22Rv1 (cell line): Measurements from ENCODE around the gene ZBTB18.

Experiments
- H3K27ac ChIP-seq: fragments of 450-650 bp; 2 replicates; pipeline ENCODE4 v1.5.1; 2017
- ZFX ChIP-seq: fragments of 450-650 bp; IDR thresholded peaks from 2 replicates; pipeline ENCODE4 v1.6.1; 2017; ENCODE audit warnings: antibody characterized with exemption, borderline replicate concordance
- TF ChIP-seq, protein P1 (sequence below): fragments of 450-650 bp; IDR thresholded peaks from 2 replicates; pipeline ENCODE4 v1.5.1; 2017; ENCODE audit warnings: mild to moderate bottlenecking

ZBTB18 gene

DNA sequence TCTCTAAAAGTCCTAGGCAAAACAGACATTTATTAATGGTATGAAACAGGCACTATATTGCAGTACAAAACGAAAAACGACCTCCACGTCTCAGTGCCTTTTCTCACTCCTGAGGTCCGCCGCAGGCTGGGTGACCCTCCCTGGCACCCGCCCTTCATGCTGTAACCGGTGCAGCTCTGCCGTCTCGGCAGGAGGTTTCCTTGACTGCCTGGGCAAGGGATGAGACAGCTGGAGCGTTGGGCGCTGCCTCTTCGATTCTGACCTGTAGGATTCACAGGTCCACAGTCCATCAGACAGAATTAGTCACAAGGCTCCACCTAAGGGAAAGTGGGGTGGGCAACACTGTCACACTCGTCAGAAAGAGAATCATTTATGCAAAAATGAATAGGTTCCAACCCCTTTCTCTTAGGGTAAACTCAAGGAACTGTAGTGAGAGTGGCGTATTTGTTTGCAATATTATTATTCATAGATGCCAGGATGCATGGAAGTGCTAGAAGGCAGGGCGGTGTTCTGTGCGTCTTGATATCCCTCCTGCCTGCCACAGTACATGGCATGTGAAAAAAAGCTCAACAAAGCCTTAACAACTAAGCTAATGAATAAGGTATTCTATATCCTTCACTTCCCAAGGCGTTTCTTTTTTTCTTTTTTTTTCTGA lies 23.5 kb upstream of the ZBTB18 start:
- TF ChIP-seq ZFX: no peak
- TF ChIP-seq, protein P1, sequence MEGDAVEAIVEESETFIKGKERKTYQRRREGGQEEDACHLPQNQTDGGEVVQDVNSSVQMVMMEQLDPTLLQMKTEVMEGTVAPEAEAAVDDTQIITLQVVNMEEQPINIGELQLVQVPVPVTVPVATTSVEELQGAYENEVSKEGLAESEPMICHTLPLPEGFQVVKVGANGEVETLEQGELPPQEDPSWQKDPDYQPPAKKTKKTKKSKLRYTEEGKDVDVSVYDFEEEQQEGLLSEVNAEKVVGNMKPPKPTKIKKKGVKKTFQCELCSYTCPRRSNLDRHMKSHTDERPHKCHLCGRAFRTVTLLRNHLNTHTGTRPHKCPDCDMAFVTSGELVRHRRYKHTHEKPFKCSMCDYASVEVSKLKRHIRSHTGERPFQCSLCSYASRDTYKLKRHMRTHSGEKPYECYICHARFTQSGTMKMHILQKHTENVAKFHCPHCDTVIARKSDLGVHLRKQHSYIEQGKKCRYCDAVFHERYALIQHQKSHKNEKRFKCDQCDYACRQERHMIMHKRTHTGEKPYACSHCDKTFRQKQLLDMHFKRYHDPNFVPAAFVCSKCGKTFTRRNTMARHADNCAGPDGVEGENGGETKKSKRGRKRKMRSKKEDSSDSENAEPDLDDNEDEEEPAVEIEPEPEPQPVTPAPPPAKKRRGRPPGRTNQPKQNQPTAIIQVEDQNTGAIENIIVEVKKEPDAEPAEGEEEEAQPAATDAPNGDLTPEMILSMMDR: no peak
- H3K27ac ChIP-seq: no peak overlapping the region

DNA sequence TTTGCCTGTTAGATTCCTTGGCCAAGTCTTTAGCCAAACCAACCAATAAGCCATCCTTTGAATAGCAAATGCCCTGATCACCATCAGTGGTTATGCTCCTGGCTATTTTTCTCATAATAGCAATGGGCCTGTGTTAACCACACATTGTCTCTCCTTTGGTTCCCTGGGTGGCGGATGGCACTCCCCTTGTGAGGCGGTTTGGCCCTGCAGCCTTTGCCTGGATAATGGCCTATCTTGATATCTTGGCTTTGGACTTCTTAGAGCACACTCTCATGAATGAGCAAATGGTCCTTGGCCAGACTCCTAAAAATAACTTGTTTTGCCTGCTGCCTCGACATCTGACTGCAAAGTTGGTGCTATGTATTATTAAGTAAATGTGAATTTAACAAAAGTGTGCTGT lies 22.4 kb upstream of the ZBTB18 start:
- H3K27ac ChIP-seq: no peak overlapping the region
- TF ChIP-seq ZFX: no peak
- TF ChIP-seq, protein P1: no peak

DNA sequence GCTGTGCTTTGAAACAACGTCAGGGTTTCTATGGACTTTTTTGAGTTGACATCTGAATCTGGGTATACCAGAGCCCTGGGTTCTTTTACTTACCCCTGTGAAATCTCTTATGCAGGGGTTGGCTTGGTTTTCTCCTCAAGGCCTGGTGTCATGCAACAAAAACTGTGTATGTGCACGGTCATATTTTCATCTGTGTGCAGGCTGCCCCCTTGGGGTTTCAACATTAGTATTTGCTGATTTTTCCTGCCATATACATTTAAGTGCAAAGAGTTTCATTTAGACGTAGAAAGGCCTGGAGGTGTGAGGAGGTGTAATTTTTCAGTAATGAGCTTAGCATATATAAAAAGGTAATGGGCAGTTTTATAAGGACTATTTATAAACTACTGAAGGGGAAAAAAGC lies 22.0 kb upstream of the ZBTB18 start:
- TF ChIP-seq ZFX: no peak
- TF ChIP-seq, protein P1: no peak
- no peak overlapping the region for H3K27ac ChIP-seq

DNA sequence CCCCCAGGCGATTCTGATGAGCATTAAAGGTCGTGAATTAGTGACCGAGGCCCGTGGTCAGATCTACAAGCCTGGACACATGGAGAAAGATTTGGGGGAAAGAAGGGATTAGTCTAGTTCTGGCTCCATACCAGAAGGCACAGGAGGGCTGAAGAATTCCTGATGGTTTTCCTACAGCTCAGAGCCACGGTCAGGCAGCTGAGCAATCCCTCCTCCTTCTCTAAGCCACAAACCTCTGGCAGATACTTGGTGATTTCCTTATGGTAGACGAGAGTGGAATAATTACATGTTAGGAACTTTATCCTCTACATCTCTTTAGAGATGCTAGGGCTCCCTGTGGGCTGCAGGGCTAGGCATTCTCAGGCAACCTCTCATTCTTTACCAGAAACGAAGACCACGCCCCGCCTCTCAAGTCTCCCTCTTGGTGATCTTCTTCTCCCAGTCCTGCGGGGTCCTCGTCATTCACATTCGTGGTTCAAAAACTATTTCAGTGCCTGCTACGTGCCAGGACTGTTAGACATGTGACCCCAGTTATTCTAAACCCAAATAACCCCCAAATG lies 20.5 kb upstream of the ZBTB18 start:
- H3K27ac ChIP-seq: no peak overlapping the region
- TF ChIP-seq ZFX: no peak
- TF ChIP-seq, protein P1: no peak

DNA sequence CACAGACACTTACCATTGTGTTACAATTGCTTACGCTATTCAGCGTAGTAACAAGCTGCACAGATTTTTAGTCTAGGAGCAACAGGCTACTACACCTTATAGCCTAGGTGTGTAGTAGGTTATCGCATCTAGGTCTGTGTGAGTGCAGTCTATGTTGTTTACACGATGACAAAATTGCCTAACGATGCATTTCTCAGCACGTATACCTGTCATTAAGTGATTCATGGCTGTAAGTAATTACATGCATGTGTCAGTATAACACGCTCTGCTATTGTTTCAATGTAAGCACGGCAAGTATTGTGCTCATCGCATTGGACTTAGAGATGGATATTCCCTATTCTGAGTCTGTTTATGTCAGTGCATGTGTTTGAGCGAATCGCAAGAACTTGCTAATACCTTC lies 15.7 kb upstream of the ZBTB18 start:
- TF ChIP-seq ZFX: no peak
- TF ChIP-seq, protein P1: no peak
- no peak overlapping the region for H3K27ac ChIP-seq

DNA sequence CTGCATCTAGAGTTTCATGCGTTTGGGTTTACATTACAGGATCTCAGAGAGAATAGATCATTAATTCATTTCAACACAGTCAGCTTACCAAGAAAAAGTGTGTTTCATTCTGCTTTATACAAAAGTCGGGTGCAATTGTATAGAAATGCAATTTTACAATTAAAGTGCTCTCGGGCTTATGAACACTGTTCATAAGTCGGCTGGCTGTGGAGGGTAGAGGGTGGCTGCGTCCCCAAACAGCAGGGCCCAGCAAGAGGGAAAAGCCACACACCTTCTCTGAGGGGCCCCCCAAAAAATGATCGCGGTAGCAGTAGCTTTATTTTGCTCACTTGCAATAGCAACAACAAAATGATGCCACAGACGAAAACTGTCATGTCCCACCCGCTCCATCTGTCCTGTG lies 13.8 kb upstream of the ZBTB18 start:
- no peak for TF ChIP-seq ZFX
- TF ChIP-seq, protein P1: no peak
- no peak overlapping the region for H3K27ac ChIP-seq

DNA sequence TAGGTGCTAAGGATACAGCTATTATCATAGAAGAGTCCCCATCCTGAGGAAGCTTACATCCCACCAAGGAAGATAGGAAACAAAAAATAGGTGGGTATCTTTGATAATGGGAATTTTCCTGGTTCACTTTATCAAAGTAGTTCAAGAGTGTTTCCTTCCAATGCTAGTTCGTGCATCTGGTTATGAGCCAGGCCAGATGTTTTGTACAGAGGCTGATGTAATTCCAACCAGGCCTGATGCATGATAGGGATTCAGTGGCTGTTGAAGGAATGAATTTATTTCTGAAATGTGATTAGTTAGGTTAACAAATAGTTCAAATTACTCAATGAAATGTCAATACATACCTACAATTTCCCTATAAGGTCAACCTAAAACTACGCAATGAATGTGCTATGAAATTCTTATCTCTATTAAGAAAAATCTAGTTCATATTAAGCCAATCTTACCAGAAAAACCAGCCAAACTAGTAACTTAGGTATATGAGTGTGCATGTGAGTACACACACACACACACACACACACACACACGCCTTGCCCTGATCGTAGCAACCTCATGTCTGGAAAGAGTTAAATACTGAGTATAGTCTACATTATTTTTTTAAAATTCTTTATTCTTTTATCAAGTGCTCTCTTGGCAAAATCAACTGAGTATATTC lies 9.5 kb upstream of the ZBTB18 start:
- no peak overlapping the region for H3K27ac ChIP-seq
- TF ChIP-seq, protein P1: no peak
- no peak for TF ChIP-seq ZFX
